ENCODE results near the gene ARSG. TPM values are rescaled to one million over a fixed set of nuclear protein-coding genes. Genes with fewer than 3 reads are reported as not detected.

ARSG gene
- polyA plus RNA-seq, 1 of the 3 experiments (the other 2 are of a cell fraction), result 0.41 TPM

DNA sequence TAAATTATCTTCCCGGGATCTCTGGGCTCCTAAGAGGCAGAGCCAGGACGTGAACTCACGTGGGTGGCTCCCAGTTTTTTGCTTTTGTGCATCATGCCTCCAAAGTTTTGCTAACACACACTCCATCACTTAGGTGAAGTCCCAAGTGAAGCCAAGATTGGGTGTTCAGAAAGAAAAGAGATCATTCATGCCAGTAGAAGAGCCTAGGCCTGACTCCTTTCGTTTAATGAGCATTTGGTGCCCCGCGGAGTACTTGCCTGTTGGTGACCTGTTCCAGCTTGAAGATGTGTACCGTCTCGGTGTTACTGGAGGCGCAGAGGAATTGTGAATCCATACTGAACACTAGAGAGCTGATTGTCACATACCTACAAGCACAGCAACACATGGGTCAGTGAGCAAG is 141.9 kb downstream of the ARSG start:
- no peak for DNase-seq
- peaks cover 0 to 10% of the 10 kb centered on the region in 2 experiments; a peak in 2 of 4 replicates for H3K4me1 ChIP-seq (ENCODE audit: control insufficient read depth in 1 of 2, insufficient read depth in 2 of 2, low read depth in 1 of 2, low read length in 1 of 2)
- peaks cover 56 to 66% of the 10 kb centered on the region in 2 experiments for H3K36me3 ChIP-seq (replicated peaks in 1 of 2; ENCODE audit: control insufficient read depth in 1 of 2, insufficient read depth in 2 of 2, low read length in 1 of 2)
- POLR2A ChIA-PET, result no interaction called here
- no peaks in the 10 kb centered on the region for H3K27me3 ChIP-seq (ENCODE audit: insufficient read depth)
- TF ChIP-seq IRF3 (IDR thresholded peaks at IDR 0.05; ENCODE audit: low read depth, low read length), result no peak
- TF ChIP-seq RXRA (IDR thresholded peaks at IDR 0.05; ENCODE audit: borderline replicate concordance, low read depth), result no peak
- TF ChIP-seq EZH2phosphoT487 (IDR thresholded peaks at IDR 0.05; ENCODE audit: borderline replicate concordance, low read depth), result no peak
- no peak for TF ChIP-seq POLR2AphosphoS5 (IDR thresholded peaks at IDR 0.05; ENCODE audit: low read depth, low read length)
- TF ChIP-seq ELF1 (IDR thresholded peaks at IDR 0.05), result no peak
- TF ChIP-seq RCOR1 (IDR thresholded peaks at IDR 0.05; ENCODE audit: low read length), result no peak
- no peak for TF ChIP-seq TAF1 (IDR thresholded peaks at IDR 0.05; ENCODE audit: borderline replicate concordance, low read depth, low read length)
- H3K9ac ChIP-seq, result no peak overlapping the region
- H3K4me3 ChIP-seq (ENCODE audit: low read depth in 2 of 2, low read length in 1 of 2), result no peak overlapping the region
- H3K9me2 ChIP-seq, result no peaks in the 10 kb centered on the region
- H3K4me2 ChIP-seq, result no peak overlapping the region
- 92% methylated on average over 9 of the region's 9 CpGs for WGBS (ENCODE audit: low lambda C conversion rate)
- H3F3A ChIP-seq (replicated peaks; ENCODE audit: insufficient read depth), result no peaks in the 10 kb centered on the region
- H4K20me1 ChIP-seq (ENCODE audit: insufficient read depth), result no peaks in the 10 kb centered on the region
- H3K27ac ChIP-seq (ENCODE audit: low read depth in 2 of 2, low read length in 1 of 2), result no peak overlapping the region
- H3K9me3 ChIP-seq, result no peaks in the 10 kb centered on the region
- CTCF ChIA-PET, result interaction anchor here (0.7 to 7.8 kb wide), 5 partner anchors 11 to 93 kb away, joined by 3 to 63 read pairs (median 6); partner anchors contain the start of gene WIPI1
- no peaks in the 10 kb centered on the region for H3K79me2 ChIP-seq (ENCODE audit: insufficient read depth)
- no peak overlapping the region for H2AFZ ChIP-seq (ENCODE audit: low read depth)

- ChIA-PET CTCF (interaction anchor here (0.7 to 7.8 kb wide), 3 partner anchors 11 to 26 kb away, joined by 3 to 80 read pairs (median 63); partner anchors contain the start of gene WIPI1), POLR2A (no interaction called here)
- H3K9me3 ChIP-seq, result no peaks in the 10 kb centered on the region
- H2AFZ ChIP-seq (ENCODE audit: low read depth), result no peak overlapping the region
- H3K4me2 ChIP-seq, result no peak overlapping the region
- H3K9me2 ChIP-seq, result no peaks in the 10 kb centered on the region
- H3K4me3 ChIP-seq (ENCODE audit: low read depth in 2 of 2, low read length in 1 of 2), result no peak overlapping the region
- H3K9ac ChIP-seq, result no peak overlapping the region
- 95% methylated on average over 12 of the region's 12 CpGs for WGBS (ENCODE audit: low lambda C conversion rate)
- no peaks in the 10 kb centered on the region for H3F3A ChIP-seq (replicated peaks; ENCODE audit: insufficient read depth)
- no peaks in the 10 kb centered on the region for H3K79me2 ChIP-seq (ENCODE audit: insufficient read depth)
- H4K20me1 ChIP-seq (ENCODE audit: insufficient read depth), result no peaks in the 10 kb centered on the region
- TF ChIP-seq ELF1 (IDR thresholded peaks at IDR 0.05) (no peak), CHD2 (IDR thresholded peaks at IDR 0.05; ENCODE audit: low read length, partially characterized antibody) (no peak), USF1 (IDR thresholded peaks at IDR 0.05; ENCODE audit: borderline replicate concordance, low read depth) (no peak), SIN3A (IDR thresholded peaks at IDR 0.05; ENCODE audit: borderline replicate concordance, low read depth, low read length) (no peak), GABPA (IDR thresholded peaks at IDR 0.05; ENCODE audit: low read depth) (no peak), MEF2A (IDR thresholded peaks at IDR 0.05; ENCODE audit: borderline replicate concordance, low read depth) (no peak), YY1 (IDR thresholded peaks at IDR 0.05; ENCODE audit: low read depth) (no peak)
- TF ChIP-seq, protein P1, sequence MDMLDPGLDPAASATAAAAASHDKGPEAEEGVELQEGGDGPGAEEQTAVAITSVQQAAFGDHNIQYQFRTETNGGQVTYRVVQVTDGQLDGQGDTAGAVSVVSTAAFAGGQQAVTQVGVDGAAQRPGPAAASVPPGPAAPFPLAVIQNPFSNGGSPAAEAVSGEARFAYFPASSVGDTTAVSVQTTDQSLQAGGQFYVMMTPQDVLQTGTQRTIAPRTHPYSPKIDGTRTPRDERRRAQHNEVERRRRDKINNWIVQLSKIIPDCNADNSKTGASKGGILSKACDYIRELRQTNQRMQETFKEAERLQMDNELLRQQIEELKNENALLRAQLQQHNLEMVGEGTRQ (IDR thresholded peaks at IDR 0.05; ENCODE audit: borderline replicate concordance, low read depth, low read length), result no peak
- H3K27me3 ChIP-seq (ENCODE audit: insufficient read depth), result no peaks in the 10 kb centered on the region
- no peak for DNase-seq
- peaks cover 49 to 67% of the 10 kb centered on the region in 2 experiments for H3K36me3 ChIP-seq (replicated peaks in 1 of 2; ENCODE audit: control insufficient read depth in 1 of 2, insufficient read depth in 2 of 2, low read length in 1 of 2)
- no peak overlapping the region for H3K27ac ChIP-seq (ENCODE audit: low read depth in 2 of 2, low read length in 1 of 2)
- peaks cover 0 to 10% of the 10 kb centered on the region in 2 experiments; a peak in 2 of 4 replicates for H3K4me1 ChIP-seq (ENCODE audit: control insufficient read depth in 1 of 2, insufficient read depth in 2 of 2, low read depth in 1 of 2, low read length in 1 of 2)
Measured at GRCh38 chr17:68433911-68434508, 142.7 kb downstream of the ARSG start.

Measured in SK-N-SH (cell line).